K562 (cell line): ENCODE results near the gene RPP21. TPM values are rescaled to one million over a fixed set of nuclear protein-coding genes. Genes with fewer than 3 reads are reported as not detected.

ENCODE experiments used
- CBX5 ChIP-seq: IDR thresholded peaks from 2 replicates; pipeline ENCODE4 v1.6.1; 2014; ENCODE audit warnings: low read depth, borderline replicate concordance
- EP400 ChIP-seq: fragments of 450-650 bp; IDR thresholded peaks from 2 replicates; pipeline ENCODE4 v1.6.1; 2017; ENCODE audit warnings: antibody characterized with exemption, mild to moderate bottlenecking, moderate library complexity
- ETV6 ChIP-seq, 3 experiments: fragments of 150-350 bp in 1 of 3; sonication (generic) in 1 of 3; formaldehyde crosslinking in 1 of 3; IDR thresholded peaks; 2 replicates each; pipeline versions ENCODE4 v1.6.1 to v1.8.0; 2014 to 2022; ENCODE audit warnings: borderline replicate concordance in 2 of 3, low read depth in 2 of 3, antibody characterized with exemption in 1 of 3, low read length in 1 of 3, mild to moderate bottlenecking in 1 of 3, missing genetic modification reagents in 1 of 3
- HES1 ChIP-seq: fragments of 450-650 bp; IDR thresholded peaks from 2 replicates; pipeline ENCODE4 v1.6.1; 2016; ENCODE audit warnings: low read depth, mild to moderate bottlenecking, moderate library complexity
- HNRNPK ChIP-seq: fragments of 200-400 bp; formaldehyde crosslinking; IDR thresholded peaks from one replicate; pipeline ENCODE4 v1.6.1; 2018; ENCODE audit warnings: mild to moderate bottlenecking, low read depth, low read length; ENCODE audit not compliant: poor library complexity, severe bottlenecking
- XRCC4 ChIP-seq: IDR thresholded peaks from one replicate; pipeline ENCODE4 v1.6.1; 2011; ENCODE audit not compliant: insufficient read depth, insufficient read length; ENCODE audit errors: extremely low read depth
- ZNF408 ChIP-seq: fragments of 250-450 bp; sonication (Bioruptor Pico); IDR thresholded peaks from 2 replicates; pipeline ENCODE4 v1.4.0; 2020; ENCODE audit warnings: low read depth, mild to moderate bottlenecking, moderate library complexity
- ZNF699 ChIP-seq: fragments of 250-450 bp; sonication (Bioruptor Pico); IDR thresholded peaks from 2 replicates; pipeline ENCODE4 v1.8.0; 2021; ENCODE audit warnings: mild to moderate bottlenecking, moderate library complexity; ENCODE audit not compliant: insufficient replicate concordance
- polyA plus RNA-seq, 8 experiments: library from polyadenylated mRNA; depleted of rRNA in 4 of 8; stranded (reverse) in 5 of 8; unstranded in 3 of 8; fragments of >200 nt; fragmentation: Nextera tagmentation in 2 of 8; fragmentation: Illumina TruSeq in 1 of 8; extraction: Ambion mirVana in 2 of 8; extraction: Trizol in 1 of 8; gene quantifications; 2 replicates each; pipeline versions ENCODE4 v1.2.1 to v1.2.3, GENCODE V29; 2011 to 2014; ENCODE audit warnings: inconsistent platforms in 1 of 8, missing spikeins in 1 of 8
- total RNA-seq, 7 experiments: library from RNA; depleted of rRNA in 6 of 7; stranded (reverse); fragments of >200 nt in 6 of 7; fragmentation: Illumina TruSeq in 2 of 7; extraction: Trizol in 2 of 7; gene quantifications; 2 replicates each; pipeline versions ENCODE4 v1.2.1 to v1.2.3, GENCODE V29; 2011 to 2021; ENCODE audit warnings: low replicate concordance in 1 of 7
- TF ChIP-seq, protein P1 (sequence below): fragments of 450-650 bp; IDR thresholded peaks from 2 replicates; pipeline ENCODE4 v1.6.1; 2017; ENCODE audit warnings: antibody characterized with exemption, mild to moderate bottlenecking
- TF ChIP-seq, protein P2 (sequence below): sonication (generic); formaldehyde crosslinking; IDR thresholded peaks from 2 replicates; pipeline ENCODE4 v1.8.1; 2023; ENCODE audit warnings: mild to moderate bottlenecking, missing genetic modification reagents
- TF ChIP-seq, protein P3 (sequence below): fragments of 450-650 bp; formaldehyde crosslinking; IDR thresholded peaks from 2 replicates; pipeline ENCODE4 v1.4.0; 2020; ENCODE audit warnings: mild to moderate bottlenecking, moderate library complexity
- TF ChIP-seq, protein P4 (sequence below): fragments of 250-450 bp; sonication (Bioruptor Pico); IDR thresholded peaks from 2 replicates; pipeline ENCODE4 v1.8.0; 2021; ENCODE audit warnings: moderate library complexity, mild to moderate bottlenecking, inconsistent platforms
- TF ChIP-seq, protein P5 (sequence below): fragments of 450-650 bp; IDR thresholded peaks from 2 replicates; pipeline ENCODE4 v1.6.1; 2016; ENCODE audit warnings: missing biosample characterization, missing genetic modification characterization

Gene RPP21
- total and polyA plus RNA-seq, 9 of the 15 experiments (the other 6 are each of a cell fraction or from before 2014, with no cell fraction given) = 62.1 to 362 (median 166) TPM

GRCh38 chr6:30340589-30341054 lies 4.3 kb upstream of the RPP21 start (continued):
- TF ChIP-seq, protein P1, sequence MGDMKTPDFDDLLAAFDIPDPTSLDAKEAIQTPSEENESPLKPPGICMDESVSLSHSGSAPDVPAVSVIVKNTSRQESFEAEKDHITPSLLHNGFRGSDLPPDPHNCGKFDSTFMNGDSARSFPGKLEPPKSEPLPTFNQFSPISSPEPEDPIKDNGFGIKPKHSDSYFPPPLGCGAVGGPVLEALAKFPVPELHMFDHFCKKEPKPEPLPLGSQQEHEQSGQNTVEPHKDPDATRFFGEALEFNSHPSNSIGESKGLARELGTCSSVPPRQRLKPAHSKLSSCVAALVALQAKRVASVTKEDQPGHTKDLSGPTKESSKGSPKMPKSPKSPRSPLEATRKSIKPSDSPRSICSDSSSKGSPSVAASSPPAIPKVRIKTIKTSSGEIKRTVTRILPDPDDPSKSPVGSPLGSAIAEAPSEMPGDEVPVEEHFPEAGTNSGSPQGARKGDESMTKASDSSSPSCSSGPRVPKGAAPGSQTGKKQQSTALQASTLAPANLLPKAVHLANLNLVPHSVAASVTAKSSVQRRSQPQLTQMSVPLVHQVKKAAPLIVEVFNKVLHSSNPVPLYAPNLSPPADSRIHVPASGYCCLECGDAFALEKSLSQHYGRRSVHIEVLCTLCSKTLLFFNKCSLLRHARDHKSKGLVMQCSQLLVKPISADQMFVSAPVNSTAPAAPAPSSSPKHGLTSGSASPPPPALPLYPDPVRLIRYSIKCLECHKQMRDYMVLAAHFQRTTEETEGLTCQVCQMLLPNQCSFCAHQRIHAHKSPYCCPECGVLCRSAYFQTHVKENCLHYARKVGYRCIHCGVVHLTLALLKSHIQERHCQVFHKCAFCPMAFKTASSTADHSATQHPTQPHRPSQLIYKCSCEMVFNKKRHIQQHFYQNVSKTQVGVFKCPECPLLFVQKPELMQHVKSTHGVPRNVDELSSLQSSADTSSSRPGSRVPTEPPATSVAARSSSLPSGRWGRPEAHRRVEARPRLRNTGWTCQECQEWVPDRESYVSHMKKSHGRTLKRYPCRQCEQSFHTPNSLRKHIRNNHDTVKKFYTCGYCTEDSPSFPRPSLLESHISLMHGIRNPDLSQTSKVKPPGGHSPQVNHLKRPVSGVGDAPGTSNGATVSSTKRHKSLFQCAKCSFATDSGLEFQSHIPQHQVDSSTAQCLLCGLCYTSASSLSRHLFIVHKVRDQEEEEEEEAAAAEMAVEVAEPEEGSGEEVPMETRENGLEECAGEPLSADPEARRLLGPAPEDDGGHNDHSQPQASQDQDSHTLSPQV = 0 out of 2 replicates have a peak, but pooled peaks have one; percentile 46
- no peak for TF ChIP-seq HNRNPK
- no peak for TF ChIP-seq ETV6 (IDR thresholded peaks at IDR 0.05; ENCODE audit: borderline replicate concordance in 1 of 2, low read depth in 2 of 2, low read length in 1 of 2)
- no peak for TF ChIP-seq ETV6 (CRISPR knock-in tag; IDR thresholded peaks at IDR 0.05; ENCODE audit: borderline replicate concordance)
- TF ChIP-seq, protein P2, sequence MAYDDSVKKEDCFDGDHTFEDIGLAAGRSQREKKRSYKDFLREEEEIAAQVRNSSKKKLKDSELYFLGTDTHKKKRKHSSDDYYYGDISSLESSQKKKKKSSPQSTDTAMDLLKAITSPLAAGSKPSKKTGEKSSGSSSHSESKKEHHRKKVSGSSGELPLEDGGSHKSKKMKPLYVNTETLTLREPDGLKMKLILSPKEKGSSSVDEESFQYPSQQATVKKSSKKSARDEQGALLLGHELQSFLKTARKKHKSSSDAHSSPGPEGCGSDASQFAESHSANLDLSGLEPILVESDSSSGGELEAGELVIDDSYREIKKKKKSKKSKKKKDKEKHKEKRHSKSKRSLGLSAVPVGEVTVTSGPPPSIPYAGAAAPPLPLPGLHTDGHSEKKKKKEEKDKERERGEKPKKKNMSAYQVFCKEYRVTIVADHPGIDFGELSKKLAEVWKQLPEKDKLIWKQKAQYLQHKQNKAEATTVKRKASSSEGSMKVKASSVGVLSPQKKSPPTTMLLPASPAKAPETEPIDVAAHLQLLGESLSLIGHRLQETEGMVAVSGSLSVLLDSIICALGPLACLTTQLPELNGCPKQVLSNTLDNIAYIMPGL (CRISPR knock-in tag) = no peak
- TF ChIP-seq XRCC4 = no peak
- TF ChIP-seq EP400 = no peak
- no peak for TF ChIP-seq HES1
- TF ChIP-seq, protein P3, sequence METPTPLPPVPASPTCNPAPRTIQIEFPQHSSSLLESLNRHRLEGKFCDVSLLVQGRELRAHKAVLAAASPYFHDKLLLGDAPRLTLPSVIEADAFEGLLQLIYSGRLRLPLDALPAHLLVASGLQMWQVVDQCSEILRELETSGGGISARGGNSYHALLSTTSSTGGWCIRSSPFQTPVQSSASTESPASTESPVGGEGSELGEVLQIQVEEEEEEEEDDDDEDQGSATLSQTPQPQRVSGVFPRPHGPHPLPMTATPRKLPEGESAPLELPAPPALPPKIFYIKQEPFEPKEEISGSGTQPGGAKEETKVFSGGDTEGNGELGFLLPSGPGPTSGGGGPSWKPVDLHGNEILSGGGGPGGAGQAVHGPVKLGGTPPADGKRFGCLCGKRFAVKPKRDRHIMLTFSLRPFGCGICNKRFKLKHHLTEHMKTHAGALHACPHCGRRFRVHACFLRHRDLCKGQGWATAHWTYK (CRISPR knock-in tag) = no peak
- no peak for TF ChIP-seq ZNF699
- TF ChIP-seq, protein P4, sequence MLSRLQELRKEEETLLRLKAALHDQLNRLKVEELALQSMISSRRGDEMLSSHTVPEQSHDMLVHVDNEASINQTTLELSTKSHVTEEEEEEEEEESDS (CRISPR knock-in tag) = no peak
- TF ChIP-seq ZNF408 (CRISPR knock-in tag) = no peak
- TF ChIP-seq CBX5 = no peak
- TF ChIP-seq, protein P5, sequence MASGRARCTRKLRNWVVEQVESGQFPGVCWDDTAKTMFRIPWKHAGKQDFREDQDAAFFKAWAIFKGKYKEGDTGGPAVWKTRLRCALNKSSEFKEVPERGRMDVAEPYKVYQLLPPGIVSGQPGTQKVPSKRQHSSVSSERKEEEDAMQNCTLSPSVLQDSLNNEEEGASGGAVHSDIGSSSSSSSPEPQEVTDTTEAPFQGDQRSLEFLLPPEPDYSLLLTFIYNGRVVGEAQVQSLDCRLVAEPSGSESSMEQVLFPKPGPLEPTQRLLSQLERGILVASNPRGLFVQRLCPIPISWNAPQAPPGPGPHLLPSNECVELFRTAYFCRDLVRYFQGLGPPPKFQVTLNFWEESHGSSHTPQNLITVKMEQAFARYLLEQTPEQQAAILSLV = no peak
